Mesothelial cell of epicardium (in vitro differentiated cells): ENCODE measurements around the gene NR6A1. TPM values are rescaled to one million over a fixed set of nuclear protein-coding genes. Genes with fewer than 3 reads are reported as not detected.

ENCODE experiments used
- DNase-seq, 2 experiments: peaks; one replicate each; pipeline ENCODE4 v3.0.0; 2021; ENCODE audit warnings: low spot score in 2 of 2; ENCODE audit not compliant: unreplicated experiment in 2 of 2
- H3K27ac Mint-ChIP-seq: 2 replicates; pipeline ENCODE4 v1.8.0; 2021; ENCODE audit warnings: mixed read lengths
- H3K27me3 Mint-ChIP-seq: 2 replicates; pipeline ENCODE4 v1.8.0; 2021; ENCODE audit warnings: low read depth, mixed read lengths
- H3K36me3 Mint-ChIP-seq: 2 replicates; pipeline ENCODE4 v1.8.0; 2021; ENCODE audit warnings: mixed read lengths
- H3K4me1 Mint-ChIP-seq: 2 replicates; pipeline ENCODE4 v1.8.0; 2021; ENCODE audit warnings: mixed read lengths
- H3K4me3 Mint-ChIP-seq: 2 replicates; pipeline ENCODE4 v1.8.0; 2021; ENCODE audit warnings: mild to moderate bottlenecking, moderate library complexity, mixed read lengths
- H3K9me3 Mint-ChIP-seq: 2 replicates; pipeline ENCODE4 v1.8.0; 2021; ENCODE audit warnings: mixed read lengths
- total RNA-seq: library from RNA; stranded (reverse); gene quantifications from 3 replicates; pipeline ENCODE4 v1.2.1, GENCODE V29; 2021
- TF ChIP-seq, protein P1 (sequence below): fragments of 200-600 bp; sonication (generic); IDR thresholded peaks from one replicate; pipeline ENCODE4 v1.5.0; 2021; ENCODE audit warnings: antibody characterized with exemption; ENCODE audit not compliant: unreplicated experiment

NR6A1 gene
- total RNA-seq, 1 donor from 2014 or later = 5.9 TPM

DNA sequence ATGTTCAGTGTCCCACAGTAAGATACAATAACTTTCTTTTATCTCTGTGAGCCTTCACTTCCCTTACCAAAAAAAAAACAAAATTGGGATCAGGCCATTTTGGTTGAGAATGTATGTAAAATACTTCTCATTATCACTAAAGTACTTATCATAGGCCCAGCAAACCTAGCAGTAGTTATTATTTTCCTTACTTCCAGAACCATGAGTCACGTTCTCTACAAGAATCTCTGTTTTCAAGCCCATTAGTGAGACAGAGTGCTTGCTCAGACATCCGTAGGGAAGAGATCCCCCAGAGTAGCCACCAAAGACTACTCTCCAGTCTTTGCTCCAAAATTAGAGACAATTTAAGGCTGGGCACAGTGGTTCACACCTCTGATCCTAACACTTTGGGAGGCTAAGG is 160.0 kb downstream of the NR6A1 start:
- no peak overlapping the region for H3K4me3 Mint-ChIP-seq
- peaks cover 9% of the 10 kb centered on the region for H3K9me3 Mint-ChIP-seq
- no peaks in the 10 kb centered on the region for H3K27me3 Mint-ChIP-seq
- H3K27ac Mint-ChIP-seq = no peak overlapping the region
- H3K4me1 Mint-ChIP-seq = peaks cover 16% of the 10 kb centered on the region
- H3K36me3 Mint-ChIP-seq = peaks cover 2% of the 10 kb centered on the region
- DNase-seq = no peak
- TF ChIP-seq, protein P1, sequence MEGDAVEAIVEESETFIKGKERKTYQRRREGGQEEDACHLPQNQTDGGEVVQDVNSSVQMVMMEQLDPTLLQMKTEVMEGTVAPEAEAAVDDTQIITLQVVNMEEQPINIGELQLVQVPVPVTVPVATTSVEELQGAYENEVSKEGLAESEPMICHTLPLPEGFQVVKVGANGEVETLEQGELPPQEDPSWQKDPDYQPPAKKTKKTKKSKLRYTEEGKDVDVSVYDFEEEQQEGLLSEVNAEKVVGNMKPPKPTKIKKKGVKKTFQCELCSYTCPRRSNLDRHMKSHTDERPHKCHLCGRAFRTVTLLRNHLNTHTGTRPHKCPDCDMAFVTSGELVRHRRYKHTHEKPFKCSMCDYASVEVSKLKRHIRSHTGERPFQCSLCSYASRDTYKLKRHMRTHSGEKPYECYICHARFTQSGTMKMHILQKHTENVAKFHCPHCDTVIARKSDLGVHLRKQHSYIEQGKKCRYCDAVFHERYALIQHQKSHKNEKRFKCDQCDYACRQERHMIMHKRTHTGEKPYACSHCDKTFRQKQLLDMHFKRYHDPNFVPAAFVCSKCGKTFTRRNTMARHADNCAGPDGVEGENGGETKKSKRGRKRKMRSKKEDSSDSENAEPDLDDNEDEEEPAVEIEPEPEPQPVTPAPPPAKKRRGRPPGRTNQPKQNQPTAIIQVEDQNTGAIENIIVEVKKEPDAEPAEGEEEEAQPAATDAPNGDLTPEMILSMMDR = no peak

DNA sequence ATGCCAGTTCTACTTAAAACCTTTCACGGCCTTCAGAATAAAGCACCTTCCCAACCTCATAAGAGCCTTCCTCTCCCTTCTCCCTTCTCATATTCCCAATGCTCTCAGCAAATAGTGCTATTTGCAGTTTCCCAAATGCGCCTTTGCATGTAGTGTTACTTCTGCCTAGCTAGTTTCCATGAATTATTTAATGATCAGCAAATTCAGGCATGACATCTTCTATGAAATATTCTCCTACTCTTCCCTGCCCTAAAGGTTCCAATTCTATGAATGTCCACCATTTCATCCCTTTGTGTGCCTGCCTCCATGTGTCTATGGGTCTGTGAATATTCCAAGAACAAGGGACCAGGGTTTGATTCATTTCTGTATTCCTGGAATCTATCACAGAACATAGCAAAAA is 165.1 kb downstream of the NR6A1 start:
- Mint-ChIP-seq H3K27ac (no peak overlapping the region), H3K36me3 (peaks cover 2% of the 10 kb centered on the region), H3K9me3 (peaks cover 9% of the 10 kb centered on the region), H3K27me3 (no peaks in the 10 kb centered on the region), H3K4me1 (peaks cover 14% of the 10 kb centered on the region), H3K4me3 (no peak overlapping the region)
- DNase-seq = no peak
- TF ChIP-seq, protein P1 = no peak

DNA sequence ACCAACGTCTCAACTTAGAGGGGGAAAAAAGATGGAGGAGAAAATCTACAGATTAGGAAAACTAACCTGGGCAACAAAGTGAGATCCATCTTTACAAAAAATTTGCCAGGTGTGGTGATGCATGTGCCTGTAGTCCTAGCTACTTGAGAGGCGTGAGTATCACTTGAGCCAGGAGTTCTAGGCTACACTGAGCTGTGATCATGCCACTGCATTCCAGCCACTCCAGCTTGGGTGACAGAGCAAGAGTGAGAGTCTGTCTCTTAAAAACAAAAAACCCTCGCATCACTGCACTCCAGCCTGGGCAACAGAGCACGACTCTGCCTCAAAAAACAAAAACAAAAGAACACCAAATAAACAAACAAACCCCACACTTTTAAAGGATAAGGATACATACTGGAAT is 165.9 kb downstream of the NR6A1 start:
- peaks cover 2% of the 10 kb centered on the region for H3K36me3 Mint-ChIP-seq
- no peaks in the 10 kb centered on the region for H3K27me3 Mint-ChIP-seq
- no peak for DNase-seq
- TF ChIP-seq, protein P1 = no peak
- peaks cover 14% of the 10 kb centered on the region for H3K4me1 Mint-ChIP-seq
- peaks cover 9% of the 10 kb centered on the region for H3K9me3 Mint-ChIP-seq
- H3K4me3 Mint-ChIP-seq = no peak overlapping the region
- no peak overlapping the region for H3K27ac Mint-ChIP-seq

DNA sequence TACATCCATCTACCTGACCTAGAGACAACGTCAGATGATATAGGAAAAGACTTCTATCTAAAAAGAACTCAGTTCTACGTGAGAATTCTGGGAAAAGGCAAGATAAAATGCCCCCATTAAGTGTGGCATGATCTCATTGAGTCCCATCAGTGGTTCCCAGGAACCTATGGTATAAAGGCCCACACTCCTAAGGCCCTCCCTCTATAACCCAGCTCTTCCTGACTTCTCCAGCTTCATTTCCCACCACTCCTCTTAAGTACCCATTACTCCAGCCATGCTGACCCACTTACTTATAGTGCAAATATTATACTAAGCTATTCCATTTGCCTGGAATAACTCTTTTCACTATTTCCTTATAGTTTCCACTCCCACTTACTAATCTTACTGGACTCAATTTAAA is 168.5 kb downstream of the NR6A1 start:
- no peaks in the 10 kb centered on the region for H3K27me3 Mint-ChIP-seq
- peak overlapping the region; percentile 18 for H3K27ac Mint-ChIP-seq
- H3K36me3 Mint-ChIP-seq = no peaks in the 10 kb centered on the region
- H3K4me1 Mint-ChIP-seq = peaks cover 14% of the 10 kb centered on the region
- no peak for DNase-seq
- TF ChIP-seq, protein P1 = no peak
- no peaks in the 10 kb centered on the region for H3K9me3 Mint-ChIP-seq
- no peak overlapping the region for H3K4me3 Mint-ChIP-seq

DNA sequence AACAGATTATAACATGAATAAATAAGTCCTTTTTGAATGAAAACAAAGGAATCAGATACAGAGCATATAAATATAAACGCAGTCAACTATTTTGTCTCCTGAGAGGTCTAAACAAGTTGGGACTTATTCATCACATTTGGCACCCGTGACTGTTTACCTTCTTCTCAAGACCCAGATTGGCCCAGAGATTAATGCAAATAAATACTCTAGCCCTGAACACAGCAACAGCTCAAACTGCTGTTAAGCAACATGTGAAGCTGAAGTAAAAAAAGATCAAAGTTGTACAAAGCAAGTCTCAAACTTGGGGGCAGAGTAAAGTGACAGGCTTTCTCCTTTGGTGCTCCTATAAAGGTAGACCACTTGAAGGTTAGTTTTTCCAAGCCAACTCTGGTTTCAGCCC is 168.9 kb downstream of the NR6A1 start:
- Mint-ChIP-seq H3K36me3 (no peaks in the 10 kb centered on the region), H3K27me3 (no peaks in the 10 kb centered on the region), H3K4me3 (no peak overlapping the region), H3K4me1 (peaks cover 18% of the 10 kb centered on the region), H3K27ac (no peak overlapping the region), H3K9me3 (no peaks in the 10 kb centered on the region)
- DNase-seq = no peak
- TF ChIP-seq, protein P1 = no peak

DNA sequence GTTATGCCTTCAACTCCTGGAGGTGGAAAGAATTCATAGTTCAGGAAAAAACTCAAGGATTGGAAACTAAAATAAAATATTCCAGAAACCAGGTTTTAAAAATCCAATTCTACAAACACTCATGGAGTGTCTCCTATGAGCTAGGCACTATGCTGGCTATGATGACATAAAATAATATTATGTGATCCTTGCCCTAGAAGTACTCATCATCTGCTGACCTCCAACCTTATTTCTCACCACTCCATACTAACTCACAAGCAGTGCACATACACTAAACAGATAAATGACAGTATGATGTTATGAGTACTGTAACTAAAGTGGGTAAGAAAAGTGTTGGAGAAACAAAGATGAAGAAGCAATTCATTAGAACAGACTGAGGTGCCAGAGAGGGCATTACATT is 170.7 kb downstream of the NR6A1 start:
- Mint-ChIP-seq H3K4me3 (no peak overlapping the region), H3K27ac (no peak overlapping the region)
- TF ChIP-seq, protein P1 = no peak

More for the DNA sequence above, 170.7 kb downstream of the NR6A1 start:
- H3K4me1 Mint-ChIP-seq = peaks cover 35% of the 10 kb centered on the region
- H3K9me3 Mint-ChIP-seq = no peaks in the 10 kb centered on the region
- H3K36me3 Mint-ChIP-seq = no peaks in the 10 kb centered on the region
- DNase-seq = no peak
- no peaks in the 10 kb centered on the region for H3K27me3 Mint-ChIP-seq
